ENCODE data around the gene DEPDC5. TPM values are rescaled to one million over a fixed set of nuclear protein-coding genes. Genes with fewer than 3 reads are reported as not detected.

The DEPDC5 gene
- total RNA-seq, 2 experiments from 2014 or later, result 43.0 to 77.1 TPM

DNA sequence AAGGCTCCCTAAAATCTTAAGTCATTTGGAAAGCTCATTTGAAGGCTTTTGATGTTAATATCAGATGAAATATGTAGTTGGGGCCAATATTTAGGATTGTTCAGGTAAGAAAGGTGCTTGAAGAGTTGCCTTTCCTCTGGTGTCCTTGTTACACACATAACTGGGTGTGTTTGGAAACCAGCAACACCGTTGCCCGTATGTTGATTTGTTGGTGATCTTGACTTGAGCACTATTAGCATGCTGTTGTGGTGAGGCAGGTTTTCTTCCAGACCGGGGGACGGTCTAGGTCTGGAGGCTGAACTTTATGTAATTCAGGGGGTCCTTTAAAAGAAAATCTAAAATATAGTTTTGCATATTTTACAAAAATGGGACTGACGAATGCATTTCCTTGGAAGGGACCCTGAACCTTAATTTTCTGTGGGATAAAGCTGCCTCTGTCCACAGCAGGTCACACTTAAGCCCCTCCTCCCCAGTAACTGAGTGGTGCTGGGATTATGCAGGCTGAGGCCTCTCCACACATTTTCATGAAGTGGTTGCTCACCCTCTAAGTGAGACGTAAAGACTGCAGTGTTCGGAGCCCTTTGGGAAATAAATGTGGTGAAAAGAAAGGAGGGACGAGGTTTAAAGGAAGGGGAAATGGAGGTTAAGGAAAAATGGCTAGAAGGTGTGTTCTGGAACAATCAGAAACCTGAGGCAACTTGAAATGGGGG lies 192.3 kb downstream of the DEPDC5 start:
- no TSS peak for BruUV-seq (replicated peaks)
- H3K4me3 ChIP-seq (ENCODE audit: low read depth, low read length, poor library complexity, severe bottlenecking), result peak overlapping the region; percentile 99
- H3K36me3 ChIP-seq (ENCODE audit: insufficient read depth, low read length), result peaks cover 51% of the 10 kb centered on the region
- H3K9me3 ChIP-seq (ENCODE audit: low read length), result no peaks in the 10 kb centered on the region
- no peaks in the 10 kb centered on the region for H3K9me2 ChIP-seq (ENCODE audit: insufficient read depth, low read length)
- peak; percentile 27 for DNase-seq (ENCODE audit: low spot score)
- H2AFZ ChIP-seq (ENCODE audit: low read length), result no peak overlapping the region
- H4K20me1 ChIP-seq (ENCODE audit: insufficient read depth, low read length), result peaks cover 30% of the 10 kb centered on the region
- CTCF ChIA-PET (ENCODE audit: unreplicated experiment), result no interaction called here
- peak overlapping the region; percentile 87 for H3K27ac ChIP-seq (ENCODE audit: low read depth, low read length, poor library complexity, severe bottlenecking)
- TF ChIP-seq EZH2phosphoT487 (IDR thresholded peaks at IDR 0.05; ENCODE audit: borderline replicate concordance, low read depth, low read length), result no peak
- no peak for TF ChIP-seq CTCF (conservative IDR thresholded peaks at IDR 0.05; ENCODE audit: low read length)
- POLR2A ChIA-PET, result interaction anchor here (1.0 kb wide), 1 partner anchor 11 kb away, joined by 3 read pairs; no protein-coding TSS in a partner anchor
- intact Hi-C loops (cut with micrococcal nuclease; ENCODE audit: unreplicated experiment), result loop anchor here (2.0 kb wide), 2 partner anchors 73 to 191 kb away; partner anchors contain the start of gene DEPDC5
- H3K4me1 ChIP-seq (ENCODE audit: insufficient read depth, low read length, poor library complexity, severe bottlenecking), result peaks cover 37% of the 10 kb centered on the region
- H3K79me2 ChIP-seq (ENCODE audit: insufficient read depth, low read depth, low read length), result peaks cover 67% of the 10 kb centered on the region
- H3K4me2 ChIP-seq (ENCODE audit: low read length), result peak overlapping the region; percentile 94

DNA sequence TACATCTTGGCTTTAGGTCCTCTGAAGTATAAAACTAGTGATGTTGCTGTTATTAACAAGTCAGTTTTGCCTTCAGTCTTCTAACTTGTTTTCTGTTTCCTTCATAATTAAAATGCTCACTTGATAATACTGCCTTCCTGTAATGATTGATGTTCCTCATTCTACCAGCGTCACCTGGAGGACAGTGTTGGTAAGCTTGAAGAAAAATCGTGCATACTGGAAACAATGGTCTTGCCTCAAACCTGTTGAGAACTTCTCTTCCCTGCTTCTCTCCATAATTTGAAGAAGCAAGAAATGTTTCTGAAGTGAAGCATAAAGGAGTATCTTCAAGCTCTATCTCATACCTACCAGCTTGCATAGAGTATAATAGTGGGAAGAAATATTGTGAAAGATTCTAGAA lies 193.5 kb downstream of the DEPDC5 start:
- intact Hi-C loops (cut with micrococcal nuclease; ENCODE audit: unreplicated experiment), result loop anchor here (1.0 to 2.0 kb wide), 2 partner anchors 74 to 285 kb away; partner anchors contain the start of gene PISD
- Histone ChIP-seq H3K9me3 (ENCODE audit: low read length) (no peaks in the 10 kb centered on the region), H3K79me2 (ENCODE audit: insufficient read depth, low read depth, low read length) (peaks cover 79% of the 10 kb centered on the region), H3K4me3 (ENCODE audit: low read depth, low read length, poor library complexity, severe bottlenecking) (peak overlapping the region; percentile 99), H3K4me1 (ENCODE audit: insufficient read depth, low read length, poor library complexity, severe bottlenecking) (peaks cover 36% of the 10 kb centered on the region), H3K27ac (ENCODE audit: low read depth, low read length, poor library complexity, severe bottlenecking) (peak overlapping the region; percentile 87), H4K20me1 (ENCODE audit: insufficient read depth, low read length) (peaks cover 36% of the 10 kb centered on the region), H2AFZ (ENCODE audit: low read length) (no peak overlapping the region), H3K9me2 (ENCODE audit: insufficient read depth, low read length) (no peaks in the 10 kb centered on the region), H3K4me2 (ENCODE audit: low read length) (peak overlapping the region; percentile 94), H3K36me3 (ENCODE audit: insufficient read depth, low read length) (peaks cover 63% of the 10 kb centered on the region)
- no TSS peak for BruUV-seq (replicated peaks)
- TF ChIP-seq EZH2phosphoT487 (IDR thresholded peaks at IDR 0.05; ENCODE audit: borderline replicate concordance, low read depth, low read length), result no peak
- TF ChIP-seq CTCF (conservative IDR thresholded peaks at IDR 0.05; ENCODE audit: low read length), result peak; percentile 94
- DNase-seq (ENCODE audit: low spot score), result peak; percentile 71
- ChIA-PET CTCF (ENCODE audit: unreplicated experiment) (interaction anchor here (0.5 kb wide), 1 partner anchor 8 kb away, joined by 3 read pairs; no protein-coding TSS in a partner anchor), POLR2A (interaction anchor here (0.5 kb wide), 1 partner anchor 103 kb away, joined by 3 read pairs; no protein-coding TSS in a partner anchor)

GRCh38 chr22:31948002-31948401 lies 194.2 kb downstream of the DEPDC5 start:
- peaks cover 34% of the 10 kb centered on the region for H3K4me1 ChIP-seq (ENCODE audit: insufficient read depth, low read length, poor library complexity, severe bottlenecking)

More at GRCh38 chr22:31948002-31948401, 194.2 kb downstream of the DEPDC5 start:
- H3K79me2 ChIP-seq (ENCODE audit: insufficient read depth, low read depth, low read length), result peaks cover 86% of the 10 kb centered on the region
- BruUV-seq (replicated peaks), result no TSS peak
- no peaks in the 10 kb centered on the region for H3K9me2 ChIP-seq (ENCODE audit: insufficient read depth, low read length)
- H3K4me2 ChIP-seq (ENCODE audit: low read length), result no peak overlapping the region
- H3K36me3 ChIP-seq (ENCODE audit: insufficient read depth, low read length), result peaks cover 70% of the 10 kb centered on the region
- no peak for DNase-seq (ENCODE audit: low spot score)
- POLR2A ChIA-PET, result interaction anchor here (0.5 kb wide), 2 partner anchors 11 to 40 kb away, joined by 4 to 5 read pairs; no protein-coding TSS in a partner anchor
- intact Hi-C loops (cut with micrococcal nuclease; ENCODE audit: unreplicated experiment), result no loop called here
- CTCF ChIA-PET (ENCODE audit: unreplicated experiment), result no interaction called here
- no peak overlapping the region for H3K27ac ChIP-seq (ENCODE audit: low read depth, low read length, poor library complexity, severe bottlenecking)
- TF ChIP-seq EZH2phosphoT487 (IDR thresholded peaks at IDR 0.05; ENCODE audit: borderline replicate concordance, low read depth, low read length), result no peak
- no peak for TF ChIP-seq CTCF (conservative IDR thresholded peaks at IDR 0.05; ENCODE audit: low read length)
- no peak overlapping the region for H2AFZ ChIP-seq (ENCODE audit: low read length)
- no peak overlapping the region for H3K4me3 ChIP-seq (ENCODE audit: low read depth, low read length, poor library complexity, severe bottlenecking)
- peaks cover 41% of the 10 kb centered on the region for H4K20me1 ChIP-seq (ENCODE audit: insufficient read depth, low read length)
- H3K9me3 ChIP-seq (ENCODE audit: low read length), result no peaks in the 10 kb centered on the region
